ENCODE results near the gene AP3S1. TPM values are rescaled to one million over a fixed set of nuclear protein-coding genes. Genes with fewer than 3 reads are reported as not detected.

Gene AP3S1
- polyA plus RNA-seq, 3 donors: 30.2 to 86.1 (median 84.8) TPM

- Histone ChIP-seq H3K36me3 (replicated peaks in 1 of 2; ENCODE audit: control insufficient read depth in 1 of 2, insufficient read depth in 2 of 2, low read length in 2 of 2) (no peaks in the 10 kb centered on the region), H3K27me3 (ENCODE audit: control insufficient read depth in 2 of 2, insufficient read depth in 2 of 2, low read length in 2 of 2) (no peaks in the 10 kb centered on the region), H3K4me2 (replicated peaks; ENCODE audit: extremely low read depth, low read length, poor library complexity, severe bottlenecking) (no peak overlapping the region), H3K4me3 (replicated peaks in 1 of 3; ENCODE audit: low read depth in 2 of 3, low read length in 3 of 3) (no peak overlapping the region), H3K27ac (ENCODE audit: low read depth in 1 of 2, low read length in 2 of 2) (no peak overlapping the region), H3K9me3 (replicated peaks in 1 of 2; ENCODE audit: control insufficient read depth in 1 of 2, insufficient read depth in 1 of 2, low read length in 2 of 2) (no peaks in the 10 kb centered on the region), H2AFZ (ENCODE audit: insufficient read depth, low read depth, low read length, poor library complexity, severe bottlenecking) (no peak overlapping the region), H3K79me2 (ENCODE audit: insufficient read depth, low read length) (no peaks in the 10 kb centered on the region), H3K4me1 (ENCODE audit: control insufficient read depth in 1 of 2, insufficient read depth in 2 of 2, low read length in 2 of 2) (no peaks in the 10 kb centered on the region), H3K9ac (ENCODE audit: insufficient read depth, low read length, poor library complexity, severe bottlenecking) (no peak overlapping the region), H4K20me1 (ENCODE audit: insufficient read depth, low read length) (no peaks in the 10 kb centered on the region)
- Mint-ChIP-seq H3K4me1 (no peaks in the 10 kb centered on the region), H3K27me3 (ENCODE audit: low read depth in 3 of 3) (peaks cover 3 to 6% (median 6%) of the 10 kb centered on the region in 3 donors), H3K9me3 (peaks cover 0 to 7% (median 0%) of the 10 kb centered on the region in 7 donors), H3K36me3 (no peaks in the 10 kb centered on the region), H3K4me3 (no peak overlapping the region), H3K27ac (no peak overlapping the region)
- intact Hi-C loops (cut with micrococcal nuclease): no loop called here
- 89% methylated on average over 1 of the region's 2 CpGs for WGBS (ENCODE audit: insufficient coverage)
- TF ChIP-seq, protein P1, sequence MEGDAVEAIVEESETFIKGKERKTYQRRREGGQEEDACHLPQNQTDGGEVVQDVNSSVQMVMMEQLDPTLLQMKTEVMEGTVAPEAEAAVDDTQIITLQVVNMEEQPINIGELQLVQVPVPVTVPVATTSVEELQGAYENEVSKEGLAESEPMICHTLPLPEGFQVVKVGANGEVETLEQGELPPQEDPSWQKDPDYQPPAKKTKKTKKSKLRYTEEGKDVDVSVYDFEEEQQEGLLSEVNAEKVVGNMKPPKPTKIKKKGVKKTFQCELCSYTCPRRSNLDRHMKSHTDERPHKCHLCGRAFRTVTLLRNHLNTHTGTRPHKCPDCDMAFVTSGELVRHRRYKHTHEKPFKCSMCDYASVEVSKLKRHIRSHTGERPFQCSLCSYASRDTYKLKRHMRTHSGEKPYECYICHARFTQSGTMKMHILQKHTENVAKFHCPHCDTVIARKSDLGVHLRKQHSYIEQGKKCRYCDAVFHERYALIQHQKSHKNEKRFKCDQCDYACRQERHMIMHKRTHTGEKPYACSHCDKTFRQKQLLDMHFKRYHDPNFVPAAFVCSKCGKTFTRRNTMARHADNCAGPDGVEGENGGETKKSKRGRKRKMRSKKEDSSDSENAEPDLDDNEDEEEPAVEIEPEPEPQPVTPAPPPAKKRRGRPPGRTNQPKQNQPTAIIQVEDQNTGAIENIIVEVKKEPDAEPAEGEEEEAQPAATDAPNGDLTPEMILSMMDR (IDR thresholded peaks at IDR 0.05): no peak
- DNase-seq: no peak
Measured at GRCh38 chr5:115800108-115800507, 41.6 kb upstream of the AP3S1 start.

DNA sequence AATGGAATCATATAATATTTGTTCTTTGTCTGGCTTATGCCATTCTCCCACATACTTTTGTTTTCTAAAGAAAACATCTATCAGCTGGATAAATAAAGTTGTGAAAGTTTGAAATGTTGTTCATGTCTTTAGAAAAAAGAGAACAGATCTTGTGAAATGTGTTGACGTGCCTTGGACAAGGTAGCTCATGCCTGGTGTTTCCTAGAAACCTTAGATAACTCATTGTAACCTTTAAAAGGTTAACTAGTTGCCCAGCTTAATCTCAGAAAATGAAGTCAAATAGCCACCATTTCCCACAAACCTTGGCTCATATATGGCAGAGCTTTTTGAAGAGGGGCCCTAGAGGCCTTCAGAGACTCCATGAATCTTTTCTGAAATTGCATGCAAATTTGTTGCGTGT, 40.6 kb upstream of the AP3S1 start:
- H3K27ac Mint-ChIP-seq: no peak overlapping the region
- Histone ChIP-seq H2AFZ (ENCODE audit: insufficient read depth, low read depth, low read length, poor library complexity, severe bottlenecking) (no peak overlapping the region), H3K4me1 (ENCODE audit: control insufficient read depth in 1 of 2, insufficient read depth in 2 of 2, low read length in 2 of 2) (no peaks in the 10 kb centered on the region), H3K36me3 (replicated peaks in 1 of 2; ENCODE audit: control insufficient read depth in 1 of 2, insufficient read depth in 2 of 2, low read length in 2 of 2) (no peaks in the 10 kb centered on the region), H3K27me3 (ENCODE audit: control insufficient read depth in 2 of 2, insufficient read depth in 2 of 2, low read length in 2 of 2) (no peaks in the 10 kb centered on the region), H3K79me2 (ENCODE audit: insufficient read depth, low read length) (no peaks in the 10 kb centered on the region), H3K4me2 (replicated peaks; ENCODE audit: extremely low read depth, low read length, poor library complexity, severe bottlenecking) (no peak overlapping the region), H3K9me3 (replicated peaks in 1 of 2; ENCODE audit: control insufficient read depth in 1 of 2, insufficient read depth in 1 of 2, low read length in 2 of 2) (no peaks in the 10 kb centered on the region), H3K9ac (ENCODE audit: insufficient read depth, low read length, poor library complexity, severe bottlenecking) (no peak overlapping the region), H4K20me1 (ENCODE audit: insufficient read depth, low read length) (no peaks in the 10 kb centered on the region), H3K4me3 (replicated peaks in 1 of 3; ENCODE audit: low read depth in 2 of 3, low read length in 3 of 3) (no peak overlapping the region), H3K27ac (ENCODE audit: low read depth in 1 of 2, low read length in 2 of 2) (no peak overlapping the region)
- intact Hi-C loops (cut with micrococcal nuclease): no loop called here
- H3K4me3 Mint-ChIP-seq: no peak overlapping the region
- H3K36me3 Mint-ChIP-seq: no peaks in the 10 kb centered on the region
- H3K4me1 Mint-ChIP-seq: no peaks in the 10 kb centered on the region
- WGBS (ENCODE audit: insufficient coverage): no CpG with 5 or more reads among the region's 2 CpGs
- peaks cover 3 to 7% (median 5%) of the 10 kb centered on the region in 3 donors for H3K27me3 Mint-ChIP-seq (ENCODE audit: low read depth in 3 of 3)
- H3K9me3 Mint-ChIP-seq: peaks cover 0 to 7% (median 0%) of the 10 kb centered on the region in 7 donors
- no peak for DNase-seq
- TF ChIP-seq, protein P1 (IDR thresholded peaks at IDR 0.05): no peak

Data from CD14-positive monocyte (primary cell).